HAP-1 (cell line): ENCODE data around the gene TOX2.

ENCODE experiments used
- DNase-seq, 2 experiments: peaks; one replicate each; pipeline ENCODE4 v3.0.0-alpha.2; 2016 to 2020; ENCODE audit warnings: low spot score in 2 of 2
- H3K27me3 ChIP-seq: fragments of 250-450 bp; sonication (Bioruptor Pico); 2 replicates; pipeline ENCODE4 v1.5.1; 2020; ENCODE audit warnings: low read depth, mild to moderate bottlenecking, moderate library complexity
- H3K36me3 ChIP-seq: fragments of 250-450 bp; sonication (Bioruptor Pico); replicated peaks from 2 replicates; pipeline ENCODE4 v1.5.1; 2020; ENCODE audit warnings: mild to moderate bottlenecking
- H3K4me1 ChIP-seq: fragments of 250-450 bp; sonication (Bioruptor Pico); 2 replicates; pipeline ENCODE4 v1.5.1; 2020; ENCODE audit warnings: mild to moderate bottlenecking
- H3K4me3 ChIP-seq: fragments of 250-450 bp; sonication (Bioruptor Pico); 2 replicates; pipeline ENCODE4 v1.5.1; 2020; ENCODE audit warnings: mild to moderate bottlenecking, moderate library complexity
- H3K9me3 ChIP-seq: fragments of 250-450 bp; sonication (Bioruptor Pico); 2 replicates; pipeline ENCODE4 v1.5.1; 2020; ENCODE audit warnings: mild to moderate bottlenecking, moderate library complexity
- in situ Hi-C: fragments of 300-500 bp; cut with MboI; formaldehyde crosslinking; loops from 3 replicates; pipeline ENCODE4 v1.14.3; 2020; ENCODE audit warnings: low sequenced_read_pairs, inconsistent platforms, mixed read lengths

The TOX2 gene

DNA sequence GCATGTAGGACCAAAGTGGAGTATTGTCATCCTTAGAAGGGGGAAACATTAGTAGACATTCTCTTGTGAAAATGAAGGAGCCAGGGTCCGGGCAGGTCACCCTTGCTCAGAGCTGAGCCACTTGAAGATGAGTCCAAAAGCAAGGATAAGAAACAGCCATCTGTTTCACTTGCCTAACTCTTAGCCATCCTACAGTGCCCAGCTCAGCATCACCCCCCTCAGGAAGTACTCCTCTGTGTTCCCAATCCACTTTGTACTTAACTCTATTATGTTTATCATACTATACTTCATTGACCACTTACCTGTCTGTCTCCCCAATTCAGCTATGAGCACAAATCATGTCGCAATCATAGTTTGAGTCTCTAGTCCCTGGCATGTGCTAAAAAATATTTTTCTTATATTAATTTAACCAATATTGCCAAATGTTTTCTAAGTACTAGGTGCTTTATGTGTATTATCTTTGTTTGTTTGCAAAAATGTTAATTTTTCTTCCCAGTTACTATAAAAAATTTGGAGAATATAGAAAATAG lies 8.1 kb upstream of the TOX2 start:
- no peak overlapping the region for H3K4me3 ChIP-seq
- H3K27me3 ChIP-seq = no peaks in the 10 kb centered on the region
- no peak for DNase-seq
- H3K36me3 ChIP-seq = no peaks in the 10 kb centered on the region
- H3K4me1 ChIP-seq = no peaks in the 10 kb centered on the region
- no peaks in the 10 kb centered on the region; the same call in 1 of the 2 replicates for H3K9me3 ChIP-seq
- in situ Hi-C loops = no loop called here

DNA sequence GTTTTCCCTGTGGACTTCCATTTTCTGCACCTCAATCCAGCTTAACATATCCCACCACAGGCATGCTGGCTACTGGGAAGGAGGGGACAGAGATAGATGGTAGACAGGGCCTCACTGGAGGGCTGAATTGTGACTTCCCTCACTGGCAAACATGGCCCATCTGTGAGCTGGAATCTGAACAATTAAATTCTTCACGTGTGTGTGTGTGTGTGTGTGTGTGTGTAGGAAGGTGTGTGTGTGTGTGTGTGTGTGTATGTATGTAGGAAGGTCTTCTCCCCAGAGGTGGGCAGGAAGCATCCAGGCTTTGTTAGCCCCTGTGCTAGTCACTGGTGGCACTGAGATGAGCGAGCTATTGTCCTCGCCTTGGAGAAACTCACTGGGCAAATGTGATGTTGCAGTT lies 5.4 kb upstream of the TOX2 start:
- Histone ChIP-seq H3K9me3 (peaks cover 4% of the 10 kb centered on the region), H3K4me3 (no peak overlapping the region), H3K27me3 (no peaks in the 10 kb centered on the region), H3K36me3 (no peaks in the 10 kb centered on the region), H3K4me1 (no peaks in the 10 kb centered on the region)
- in situ Hi-C loops = no loop called here
- DNase-seq = no peak

DNA sequence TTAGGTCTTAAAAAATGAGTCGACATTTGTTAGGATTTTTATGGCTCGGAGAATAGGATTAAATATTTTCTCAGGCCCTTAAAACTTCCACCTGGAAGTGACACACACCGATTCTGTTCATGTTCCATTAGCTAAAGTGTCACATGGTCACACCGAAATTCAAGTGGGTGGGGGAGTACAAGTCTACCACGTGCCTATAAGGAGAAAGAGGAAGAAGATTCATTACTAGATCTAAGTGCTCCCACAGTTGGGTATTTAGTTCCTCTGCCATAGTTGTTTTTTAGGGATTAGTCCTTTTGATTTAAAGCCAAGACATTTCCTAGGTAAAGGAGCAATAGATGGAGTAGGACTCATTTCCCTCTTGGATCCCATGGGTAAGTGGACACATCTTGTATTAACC lies 4.9 kb upstream of the TOX2 start:
- H3K4me3 ChIP-seq = no peak overlapping the region
- in situ Hi-C loops = no loop called here
- H3K36me3 ChIP-seq = no peaks in the 10 kb centered on the region
- peaks cover 4% of the 10 kb centered on the region for H3K9me3 ChIP-seq
- no peaks in the 10 kb centered on the region for H3K27me3 ChIP-seq
- H3K4me1 ChIP-seq = no peaks in the 10 kb centered on the region
- DNase-seq = no peak

DNA sequence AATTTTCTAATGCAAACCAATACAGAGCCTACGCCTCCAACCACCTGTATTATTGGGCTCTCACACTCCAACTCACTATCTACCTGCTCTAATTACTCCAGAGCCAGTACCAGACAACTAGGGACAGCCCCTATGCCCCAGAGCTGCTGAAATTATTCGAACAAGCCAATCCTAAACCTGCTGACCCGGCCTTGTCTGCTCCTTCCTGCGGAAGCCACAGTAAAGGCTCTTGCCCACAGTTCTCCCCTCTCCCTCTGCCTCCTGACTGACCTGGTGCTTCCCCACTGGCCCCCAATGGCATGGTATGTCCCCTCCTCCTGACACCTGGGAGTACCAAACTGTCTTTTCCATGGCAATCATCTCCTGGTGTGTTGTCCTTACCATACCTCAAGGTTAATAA lies 4.1 kb upstream of the TOX2 start:
- Histone ChIP-seq H3K4me3 (no peak overlapping the region), H3K36me3 (no peaks in the 10 kb centered on the region), H3K4me1 (no peaks in the 10 kb centered on the region), H3K9me3 (peaks cover 4% of the 10 kb centered on the region), H3K27me3 (no peaks in the 10 kb centered on the region)
- no peak for DNase-seq
- in situ Hi-C loops = no loop called here

DNA sequence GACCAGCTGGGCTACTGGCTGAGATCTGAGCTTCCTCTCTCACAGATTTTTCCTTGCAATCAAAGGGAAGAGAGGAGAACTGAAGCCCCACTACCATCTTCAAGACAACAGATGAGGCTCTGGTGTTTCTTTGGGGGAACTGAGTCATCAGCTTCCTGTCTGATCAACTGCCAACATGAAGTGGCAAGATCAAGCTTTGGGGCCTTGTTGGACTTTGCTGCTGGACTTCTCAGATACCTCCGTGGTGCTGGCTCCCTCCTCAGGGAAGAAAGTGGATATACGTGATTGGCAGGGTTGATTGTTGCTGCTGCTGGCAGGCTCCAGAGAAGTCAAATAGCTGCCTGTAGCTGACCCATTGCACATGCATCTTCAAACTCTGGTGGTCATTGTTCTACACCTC lies 3.6 kb upstream of the TOX2 start:
- in situ Hi-C loops = no loop called here
- no peak for DNase-seq
- Histone ChIP-seq H3K9me3 (peaks cover 4% of the 10 kb centered on the region), H3K4me1 (no peaks in the 10 kb centered on the region), H3K27me3 (no peaks in the 10 kb centered on the region), H3K4me3 (no peak overlapping the region), H3K36me3 (no peaks in the 10 kb centered on the region)

DNA sequence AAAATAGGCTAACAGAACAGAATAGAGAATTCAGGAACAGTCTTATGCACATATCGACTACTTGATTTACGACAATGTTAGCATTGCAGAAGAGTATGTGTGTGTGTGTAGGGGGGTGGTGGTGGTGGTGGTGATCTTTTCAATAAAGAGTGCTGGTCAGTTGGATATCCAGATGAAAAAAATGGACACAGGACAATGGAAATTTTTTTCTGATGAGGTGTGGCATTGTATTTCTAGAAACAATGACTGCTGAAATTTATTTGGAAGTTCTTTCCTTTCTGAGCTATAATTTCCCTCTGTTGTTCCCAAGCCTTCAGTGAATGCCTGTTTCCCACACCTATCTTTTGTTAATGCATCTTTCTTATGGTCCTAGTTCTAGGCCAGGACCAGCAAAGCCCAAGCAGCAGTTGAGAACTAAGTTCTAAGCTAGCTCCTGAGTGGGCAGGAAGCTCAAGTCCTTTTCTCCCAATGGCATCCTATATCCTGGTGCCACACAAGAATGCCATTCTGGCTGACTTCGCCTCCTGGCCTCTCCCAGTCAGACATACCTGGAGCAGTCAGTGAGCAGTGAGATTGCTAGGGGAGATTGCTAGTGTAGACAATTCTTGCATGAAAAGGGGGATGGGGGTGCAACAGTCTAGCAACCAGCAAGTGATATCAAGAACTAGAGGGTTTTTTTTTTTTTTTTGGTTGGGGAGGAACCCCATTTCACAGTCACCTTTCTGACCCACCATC lies 1.2 kb upstream of the TOX2 start:
- Histone ChIP-seq H3K9me3 (peaks cover 4% of the 10 kb centered on the region), H3K4me1 (no peaks in the 10 kb centered on the region), H3K4me3 (no peak overlapping the region), H3K27me3 (no peaks in the 10 kb centered on the region), H3K36me3 (no peaks in the 10 kb centered on the region)
- no peak for DNase-seq
- in situ Hi-C loops = no loop called here

DNA sequence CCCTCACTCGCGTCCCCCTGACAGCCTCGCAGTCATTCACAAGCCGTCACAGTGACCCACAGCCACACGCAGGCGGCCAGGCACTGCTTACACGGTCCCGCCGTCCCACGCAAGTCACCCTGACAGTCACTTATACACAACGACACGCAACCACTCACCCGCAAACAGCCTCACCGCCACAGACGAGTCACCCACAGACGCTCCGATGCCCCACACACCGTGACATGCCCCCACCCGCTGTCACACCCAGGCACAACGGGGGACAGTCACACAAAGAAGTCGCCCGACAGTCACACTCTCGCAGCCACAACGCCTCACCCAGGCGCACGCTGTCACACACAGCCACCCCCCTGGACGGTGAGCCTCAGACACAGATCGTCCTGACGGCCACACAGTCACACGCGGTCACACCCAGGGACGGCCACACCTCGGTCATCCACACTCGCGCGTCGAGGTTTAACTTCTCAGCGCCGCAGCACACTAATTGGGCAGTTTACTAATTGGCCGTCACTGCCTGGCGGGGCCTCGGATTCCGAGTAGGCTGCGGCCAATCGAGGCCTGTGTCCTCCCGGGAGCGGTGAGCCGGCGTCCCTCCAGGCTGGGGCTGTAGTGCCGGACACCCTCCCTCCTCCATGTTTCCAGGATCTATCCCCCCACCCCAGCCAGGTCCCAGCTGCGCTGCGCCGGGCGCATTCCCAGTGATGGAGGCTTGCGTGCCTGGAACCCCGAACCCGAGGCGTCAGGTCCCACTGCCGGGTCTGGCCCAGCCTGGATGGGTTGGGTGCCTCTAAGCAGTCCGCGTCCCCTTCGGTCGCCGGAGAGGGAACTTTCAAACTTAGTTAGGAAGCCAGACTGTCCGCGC lies 790 bp downstream of the TOX2 start:
- H3K36me3 ChIP-seq = no peaks in the 10 kb centered on the region
- peaks cover 4% of the 10 kb centered on the region for H3K9me3 ChIP-seq
- no peaks in the 10 kb centered on the region for H3K4me1 ChIP-seq
- peak overlapping the region; percentile 41 for H3K4me3 ChIP-seq
- DNase-seq = no peak
- in situ Hi-C loops = no loop called here
- H3K27me3 ChIP-seq = no peaks in the 10 kb centered on the region

DNA sequence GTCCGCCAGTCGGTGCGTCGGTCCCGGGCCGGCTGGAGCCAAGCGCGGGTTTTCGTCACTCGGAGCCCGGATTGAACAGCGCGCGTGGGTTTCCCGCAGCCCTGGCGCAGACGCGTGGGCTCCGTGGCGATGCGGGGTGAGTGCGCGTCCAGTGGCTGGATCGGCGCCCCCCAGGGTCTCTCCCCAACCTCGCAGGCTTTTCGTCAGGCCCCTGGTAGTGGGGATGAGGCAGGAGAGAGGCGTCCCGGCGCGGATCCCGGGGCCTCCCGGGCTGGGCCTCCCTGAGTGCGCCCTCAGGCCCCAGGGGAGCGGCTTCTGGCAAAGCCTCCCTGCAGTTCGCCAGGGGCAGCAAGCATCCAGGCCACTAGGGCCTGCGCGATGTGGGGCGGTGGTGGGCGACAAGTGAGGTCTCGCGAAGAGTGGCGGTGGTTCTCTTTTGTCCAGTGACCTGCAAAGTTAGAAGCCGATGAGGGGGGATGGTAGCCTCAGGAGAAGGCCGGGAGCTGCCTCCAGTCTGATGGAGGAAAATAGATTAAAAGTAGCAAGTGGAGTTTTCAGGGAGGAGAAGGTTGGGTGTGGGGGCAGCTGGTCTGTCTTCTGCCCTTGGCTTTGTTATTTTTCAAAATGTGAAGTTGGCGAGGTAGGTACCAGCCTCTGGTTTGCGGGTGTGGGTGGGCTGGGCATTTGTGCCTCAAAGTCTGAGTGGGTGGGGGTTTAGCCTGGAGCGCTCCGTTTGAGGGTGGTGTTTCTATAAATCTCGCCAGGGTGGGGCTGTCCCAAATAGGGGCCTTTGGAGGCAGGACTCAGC lies 1.6 kb downstream of the TOX2 start:
- H3K36me3 ChIP-seq = no peaks in the 10 kb centered on the region
- peaks cover 4% of the 10 kb centered on the region for H3K9me3 ChIP-seq
- in situ Hi-C loops = no loop called here
- no peaks in the 10 kb centered on the region for H3K4me1 ChIP-seq
- DNase-seq = peak in 1 of 2 experiments; percentile 36
- H3K27me3 ChIP-seq = no peaks in the 10 kb centered on the region
- no peak overlapping the region for H3K4me3 ChIP-seq

DNA sequence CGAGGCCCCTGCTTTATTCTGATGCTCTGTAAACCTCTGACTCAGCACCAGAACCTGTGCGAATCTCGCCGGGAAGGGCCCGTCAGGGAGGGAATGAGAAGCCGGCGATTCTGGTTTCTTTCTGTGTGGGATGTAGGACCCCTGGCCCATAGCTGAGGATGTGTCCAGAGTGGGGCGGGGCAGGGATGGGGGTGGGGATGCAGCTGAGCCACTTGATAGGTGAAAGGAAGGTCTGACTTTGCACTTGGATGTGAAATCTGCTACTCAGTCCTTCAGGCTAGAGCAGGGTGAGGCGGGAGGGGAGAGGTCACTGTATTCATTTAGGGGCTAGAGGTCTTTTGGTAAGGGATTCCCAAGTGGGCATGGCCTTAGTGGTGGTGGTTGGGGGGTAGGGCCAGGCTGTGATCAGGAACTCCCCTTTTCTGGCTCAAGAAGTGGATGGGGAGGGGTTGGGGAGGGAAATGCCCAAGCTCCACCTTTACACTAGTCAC lies 2.3 kb downstream of the TOX2 start:
- Histone ChIP-seq H3K36me3 (no peaks in the 10 kb centered on the region), H3K4me1 (no peaks in the 10 kb centered on the region), H3K4me3 (no peak overlapping the region), H3K27me3 (no peaks in the 10 kb centered on the region), H3K9me3 (peaks cover 4% of the 10 kb centered on the region)
- DNase-seq = no peak
- in situ Hi-C loops = no loop called here

DNA sequence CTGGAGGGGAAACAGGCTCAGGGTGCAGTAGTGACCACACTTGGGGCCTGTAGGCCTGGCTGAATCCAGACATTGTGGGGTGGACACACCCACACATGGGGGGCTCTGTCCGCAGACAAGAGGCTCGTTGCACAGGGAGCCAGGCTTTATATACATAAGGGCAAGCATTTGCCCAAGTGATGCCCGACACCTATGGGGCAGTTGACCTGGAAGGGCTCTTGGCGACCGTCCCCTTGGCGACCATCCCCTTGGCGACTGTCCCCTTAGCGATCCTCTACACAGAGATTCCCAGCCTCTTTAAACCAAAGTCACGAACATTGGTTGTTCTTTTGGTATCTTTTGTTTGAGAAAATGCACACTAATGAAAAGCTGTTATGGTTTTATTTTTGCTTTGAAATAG lies 2.7 kb downstream of the TOX2 start:
- Histone ChIP-seq H3K4me3 (no peak overlapping the region), H3K36me3 (no peaks in the 10 kb centered on the region), H3K4me1 (no peaks in the 10 kb centered on the region), H3K9me3 (peaks cover 2% of the 10 kb centered on the region), H3K27me3 (no peaks in the 10 kb centered on the region)
- DNase-seq = no peak
- in situ Hi-C loops = no loop called here

DNA sequence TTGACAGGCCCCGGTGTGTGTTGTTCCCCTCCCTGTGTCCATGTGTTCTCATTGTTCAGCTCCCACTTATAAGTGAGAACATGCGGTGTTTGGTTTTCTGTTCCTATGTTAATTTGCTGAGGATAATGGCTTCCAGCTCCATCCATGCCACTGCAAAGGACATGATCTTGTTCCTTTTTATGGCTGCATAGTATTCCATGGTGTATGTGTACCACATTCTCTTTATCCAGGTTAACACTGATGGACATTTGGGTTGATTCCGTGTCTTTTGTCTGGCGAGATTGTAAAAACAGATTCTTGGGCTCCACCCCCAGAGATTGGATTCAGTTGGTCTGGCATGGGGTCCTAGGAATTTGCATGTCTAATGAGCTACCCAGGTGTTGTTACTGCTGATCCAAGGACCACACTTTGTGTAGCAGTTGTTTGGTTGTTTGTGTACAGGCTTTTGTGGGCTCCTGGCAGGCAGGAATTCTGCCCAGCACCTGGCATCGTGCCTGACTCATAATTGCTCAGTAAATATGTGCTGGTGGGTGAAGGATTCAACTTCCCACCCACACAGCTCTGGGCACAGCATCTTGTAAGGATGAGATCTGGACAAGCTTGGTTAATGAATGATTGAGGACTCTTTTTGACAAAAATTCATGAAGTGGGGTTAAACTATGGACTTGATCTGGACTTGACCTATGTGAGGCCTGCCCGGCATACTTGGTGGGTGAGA lies 5.2 kb downstream of the TOX2 start:
- in situ Hi-C loops = no loop called here

DNA sequence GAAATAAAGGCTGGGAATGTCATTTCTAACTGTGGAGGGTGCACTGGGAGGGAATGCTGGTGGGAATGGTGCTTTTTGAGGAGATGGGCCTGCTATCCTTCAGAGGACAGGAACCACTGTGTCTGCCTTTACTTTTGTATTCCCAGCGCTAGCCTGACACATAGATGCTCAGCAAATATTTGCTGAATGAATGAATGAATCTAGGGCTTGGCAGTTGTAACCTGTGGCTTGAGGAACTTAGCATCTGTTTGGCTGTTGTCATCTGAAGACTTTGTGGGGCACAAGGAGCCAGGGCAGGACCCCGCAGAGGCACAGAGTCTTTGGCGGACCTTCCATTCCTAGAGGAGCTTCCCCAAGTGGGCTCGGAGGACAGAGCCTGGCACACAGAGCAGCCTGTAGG lies 6.1 kb downstream of the TOX2 start:
- no peaks in the 10 kb centered on the region for H3K27me3 ChIP-seq
- H3K36me3 ChIP-seq = no peaks in the 10 kb centered on the region
- in situ Hi-C loops = no loop called here
- no peak for DNase-seq
- H3K9me3 ChIP-seq = no peaks in the 10 kb centered on the region
- no peak overlapping the region for H3K4me3 ChIP-seq
- H3K4me1 ChIP-seq = peaks cover 3% of the 10 kb centered on the region; the same call in 1 of the 2 replicates

More for the DNA sequence above, 5.2 kb downstream of the TOX2 start:
- H3K36me3 ChIP-seq = no peaks in the 10 kb centered on the region
- no peaks in the 10 kb centered on the region for H3K27me3 ChIP-seq
- peaks cover under 1% of the 10 kb centered on the region; the same call in 1 of the 2 replicates for H3K4me1 ChIP-seq
- DNase-seq = no peak
- no peak overlapping the region for H3K4me3 ChIP-seq
- no peaks in the 10 kb centered on the region for H3K9me3 ChIP-seq

DNA sequence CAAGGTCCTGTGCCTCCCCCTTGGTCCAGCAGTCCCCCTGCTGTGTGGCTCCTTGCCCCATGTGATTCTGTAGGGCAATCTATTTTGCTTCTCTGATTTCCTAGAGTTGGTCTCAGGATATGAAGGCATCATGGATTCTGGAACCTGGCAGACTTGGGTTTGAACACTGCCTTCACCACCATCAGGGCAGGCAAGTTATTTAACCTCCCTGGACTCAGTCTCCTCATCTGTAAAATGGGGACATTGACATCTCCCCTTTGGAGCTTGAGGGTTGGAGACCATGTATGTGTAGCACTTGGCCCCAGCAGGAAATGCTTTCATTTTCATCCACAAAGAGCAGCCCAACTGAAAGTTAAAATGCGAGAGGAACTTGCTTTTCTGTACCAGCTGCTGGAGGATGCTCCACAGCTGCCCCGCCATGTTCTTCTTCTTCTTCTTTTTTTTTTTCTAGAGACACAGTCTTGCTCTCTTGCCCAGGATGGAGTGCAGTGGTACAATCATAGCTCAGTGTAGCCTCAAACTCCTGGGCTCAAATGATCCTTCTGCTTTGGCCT lies 6.7 kb downstream of the TOX2 start:
- Histone ChIP-seq H3K27me3 (no peaks in the 10 kb centered on the region), H3K36me3 (no peaks in the 10 kb centered on the region), H3K4me3 (no peak overlapping the region), H3K4me1 (peaks cover 3% of the 10 kb centered on the region; the same call in 1 of the 2 replicates), H3K9me3 (no peaks in the 10 kb centered on the region)
- no peak for DNase-seq
- in situ Hi-C loops = no loop called here
